HepG2 (cell line): ENCODE results near the gene AGRP. TPM values are rescaled to one million over a fixed set of nuclear protein-coding genes. Genes with fewer than 3 reads are reported as not detected.

Experiments
- BCL6 ChIP-seq: IDR thresholded peaks from 2 replicates; pipeline ENCODE4 v1.6.1; 2016; ENCODE audit warnings: missing genetic modification reagents, missing compliant biosample characterization
- DR1 ChIP-seq: sonication (generic); formaldehyde crosslinking; IDR thresholded peaks from 2 replicates; pipeline ENCODE4 v1.8.0; 2021; ENCODE audit warnings: mild to moderate bottlenecking, missing genetic modification reagents, inconsistent platforms
- DRAP1 ChIP-seq: IDR thresholded peaks from 2 replicates; pipeline ENCODE4 v1.6.1; 2016; ENCODE audit warnings: missing genetic modification reagents, missing compliant biosample characterization
- ERF ChIP-seq: IDR thresholded peaks from 2 replicates; pipeline ENCODE4 v1.6.1; 2018; ENCODE audit warnings: missing biosample characterization, missing genetic modification reagents
- HOXA5 ChIP-seq: sonication (generic); formaldehyde crosslinking; IDR thresholded peaks from 2 replicates; pipeline ENCODE4 v1.4.0; 2020; ENCODE audit warnings: missing genetic modification reagents
- HOXA9 ChIP-seq: sonication (generic); formaldehyde crosslinking; IDR thresholded peaks from 2 replicates; pipeline ENCODE4 v1.8.1; 2022; ENCODE audit warnings: missing genetic modification reagents, mild to moderate bottlenecking, moderate library complexity, borderline replicate concordance
- IRX3 ChIP-seq: sonication (generic); formaldehyde crosslinking; IDR thresholded peaks from 2 replicates; pipeline ENCODE4 v1.8.1; 2023; ENCODE audit warnings: mild to moderate bottlenecking, low read depth, missing genetic modification reagents, borderline replicate concordance
- KDM5B ChIP-seq: sonication (generic); formaldehyde crosslinking; IDR thresholded peaks from 2 replicates; pipeline ENCODE4 v1.4.0; 2020; ENCODE audit warnings: missing genetic modification reagents, mild to moderate bottlenecking, borderline replicate concordance
- MAX ChIP-seq: IDR thresholded peaks from 2 replicates; pipeline ENCODE4 v1.6.1; 2012; ENCODE audit warnings: inconsistent platforms
- MED13 ChIP-seq: sonication (generic); formaldehyde crosslinking; IDR thresholded peaks from 2 replicates; pipeline ENCODE4 v1.5.0; 2020; ENCODE audit warnings: missing genetic modification reagents
- MYNN ChIP-seq: sonication (generic); formaldehyde crosslinking; IDR thresholded peaks from 2 replicates; pipeline ENCODE4 v1.4.0; 2020; ENCODE audit warnings: mild to moderate bottlenecking, low read depth, missing genetic modification reagents
- NFYC ChIP-seq: IDR thresholded peaks from 2 replicates; pipeline ENCODE4 v1.6.1; 2016; ENCODE audit warnings: missing genetic modification reagents, missing compliant biosample characterization
- PCBP1 ChIP-seq: fragments of 200-400 bp; formaldehyde crosslinking; IDR thresholded peaks from 2 replicates; pipeline ENCODE4 v1.6.1; 2017; ENCODE audit warnings: mild to moderate bottlenecking, low read depth, low read length, borderline replicate concordance
- RBM39 ChIP-seq: fragments of 200-400 bp; formaldehyde crosslinking; IDR thresholded peaks from one replicate; pipeline ENCODE4 v1.6.1; 2018; ENCODE audit warnings: antibody characterized with exemption, mild to moderate bottlenecking, low read depth, low read length; ENCODE audit not compliant: poor library complexity, severe bottlenecking
- ZHX1 ChIP-seq: sonication (generic); formaldehyde crosslinking; IDR thresholded peaks from 2 replicates; pipeline ENCODE4 v1.8.1; 2022; ENCODE audit warnings: low read depth, mild to moderate bottlenecking, missing genetic modification reagents
- ZNF281 ChIP-seq: sonication (generic); formaldehyde crosslinking; IDR thresholded peaks from 2 replicates; pipeline ENCODE4 v1.4.0; 2020; ENCODE audit warnings: missing genetic modification reagents, borderline replicate concordance
- ZNF501 ChIP-seq: sonication (generic); formaldehyde crosslinking; IDR thresholded peaks from 2 replicates; pipeline ENCODE4 v1.5.1; 2020; ENCODE audit warnings: mild to moderate bottlenecking, moderate library complexity, missing genetic modification reagents
- ZNF546 ChIP-seq: sonication (generic); formaldehyde crosslinking; conservative IDR thresholded peaks from 2 replicates; pipeline ENCODE4 v1.8.1; 2023; ENCODE audit warnings: mild to moderate bottlenecking, missing genetic modification reagents
- ZNF792 ChIP-seq: IDR thresholded peaks from 2 replicates; pipeline ENCODE4 v1.6.1; 2016
- ZSCAN30 ChIP-seq: sonication (generic); formaldehyde crosslinking; IDR thresholded peaks from 2 replicates; pipeline ENCODE4 v1.5.0; 2020; ENCODE audit warnings: mild to moderate bottlenecking, missing genetic modification reagents
- polyA plus RNA-seq, 8 experiments: library from polyadenylated mRNA; depleted of rRNA in 3 of 8; stranded (reverse) in 7 of 8; unstranded in 1 of 8; fragments of >200 nt; fragmentation: Illumina TruSeq in 4 of 8; extraction: Trizol in 4 of 8; gene quantifications; 2 replicates each; pipeline versions ENCODE4 v1.2.1 to v1.2.3, GENCODE V29; 2011 to 2016; ENCODE audit warnings: low read depth in 4 of 8, missing spikeins in 1 of 8, mixed read lengths in 1 of 8; ENCODE audit not compliant: insufficient read depth in 1 of 8
- total RNA-seq, 5 experiments: library from RNA; depleted of rRNA; stranded (reverse); fragments of >200 nt; fragmentation: Illumina TruSeq; extraction: Trizol; gene quantifications; 2 replicates each; pipeline ENCODE4 v1.2.3, GENCODE V29; 2016; ENCODE audit warnings: low read depth in 1 of 5

AGRP gene
- total and polyA plus RNA-seq, 2 of the 13 experiments (the other 11 are each of a cell fraction or from before 2014, with no cell fraction given): not detected

GRCh38 chr16:67480833-67481560 lies 2.4 kb downstream of the AGRP start, which contains the start of gene ATP6V0D1 (continued):
- TF ChIP-seq ZNF281 (CRISPR knock-in tag): no peak; the same call in 1 of the 2 replicates
- TF ChIP-seq DRAP1 (CRISPR knock-in tag): peak; percentile 77
- no peak for TF ChIP-seq HOXA9 (CRISPR knock-in tag)
- TF ChIP-seq KDM5B (CRISPR knock-in tag): peak; percentile 63
- peak; percentile 81; the same call in 1 of the 2 replicates for TF ChIP-seq MYNN (CRISPR knock-in tag)
- peak; percentile 96 for TF ChIP-seq ZNF501 (CRISPR knock-in tag)
- TF ChIP-seq IRX3 (CRISPR knock-in tag): peak; percentile 89
- no peak for TF ChIP-seq MED13 (CRISPR knock-in tag)
- peak; percentile 98 for TF ChIP-seq ZNF792 (CRISPR knock-in tag)
- TF ChIP-seq MAX: peak; percentile 95
- TF ChIP-seq ZNF546 (CRISPR knock-in tag): no peak; the same call in none of the 2 replicates
- TF ChIP-seq ZSCAN30: peak; percentile 92
- TF ChIP-seq DR1 (CRISPR knock-in tag): peak; percentile 62; the same call in 1 of the 2 replicates
- TF ChIP-seq ZHX1 (CRISPR knock-in tag): peak; percentile 78; the same call in 1 of the 2 replicates
- peak; percentile 62 for TF ChIP-seq NFYC (CRISPR knock-in tag)
- TF ChIP-seq BCL6: no peak
- peak; percentile 33 for TF ChIP-seq PCBP1
- peak; percentile 92 for TF ChIP-seq RBM39
- TF ChIP-seq HOXA5 (CRISPR knock-in tag): no peak; the same call in 1 of the 2 replicates
- TF ChIP-seq ERF (CRISPR knock-in tag): peak; percentile 92
